Amniotic stem cell (primary cell): ENCODE data around the gene GABRA4.

Experiments
- DNase-seq: peaks from one replicate; lab custom pipeline; 2025; lab: John Stamatoyannopoulos, UW

The GABRA4 gene

GRCh38 chr4:46993075-46994006, at the start of gene GABRA4:
TSS of gene GABRA4 (minus strand) at chr4:46993581. CDS start at chr4:46993424, 157 bp downstream.
- DNase-seq = no peak

GRCh38 chr4:47040828-47041227, 47.4 kb upstream of the GABRA4 start:
- DNase-seq = no peak

GRCh38 chr4:47038263-47038662, 44.9 kb upstream of the GABRA4 start:
- DNase-seq = no peak

GRCh38 chr4:47032405-47033106, 39.2 kb upstream of the GABRA4 start:
- peak; percentile 39 for DNase-seq

- DNase-seq = no peak
Measured at GRCh38 chr4:47031751-47032404, 38.5 kb upstream of the GABRA4 start.

GRCh38 chr4:47031011-47031678, 37.8 kb upstream of the GABRA4 start, which contains the start of gene GABRB1:
TSS of gene GABRB1 (plus strand) at chr4:47031567.
- peak; percentile 11 for DNase-seq

GRCh38 chr4:47017494-47017893, 24.1 kb upstream of the GABRA4 start:
- DNase-seq = no peak

- no peak for DNase-seq
Measured at GRCh38 chr4:47017081-47017480, 23.7 kb upstream of the GABRA4 start.

GRCh38 chr4:47013373-47013772, 20.0 kb upstream of the GABRA4 start:
- DNase-seq = no peak

- DNase-seq = no peak
Measured at GRCh38 chr4:47012676-47013075, 19.3 kb upstream of the GABRA4 start.

- no peak for DNase-seq
Measured at GRCh38 chr4:47010912-47011446, 17.6 kb upstream of the GABRA4 start.

GRCh38 chr4:47010347-47010911, 17.0 kb upstream of the GABRA4 start:
- no peak for DNase-seq

GRCh38 chr4:47002580-47002979, 9.2 kb upstream of the GABRA4 start:
- peak; percentile 7 for DNase-seq

- no peak for DNase-seq
Measured at GRCh38 chr4:47000406-47000805, 7.0 kb upstream of the GABRA4 start.

- no peak for DNase-seq
Measured at GRCh38 chr4:46999566-46999965, 6.2 kb upstream of the GABRA4 start.

- no peak for DNase-seq
Measured at GRCh38 chr4:46994007-46994405, 625 bp upstream of the GABRA4 start.

- DNase-seq = no peak
Measured at GRCh38 chr4:46992338-46992737, 1.0 kb downstream of the GABRA4 start.

GRCh38 chr4:46986922-46987638, 6.3 kb downstream of the GABRA4 start:
- no peak for DNase-seq

GRCh38 chr4:46984781-46985180, 8.6 kb downstream of the GABRA4 start:
- no peak for DNase-seq

GRCh38 chr4:46980851-46981250, 12.5 kb downstream of the GABRA4 start:
- DNase-seq = no peak

GRCh38 chr4:46979726-46980125, 13.7 kb downstream of the GABRA4 start:
- no peak for DNase-seq
